HepG2 (cell line): Measurements from ENCODE around the gene GRM7.

Source experiments
- BRCA1 ChIP-seq: sonication (generic); formaldehyde crosslinking; IDR thresholded peaks from 2 replicates; pipeline ENCODE4 v1.4.0; 2020; ENCODE audit warnings: missing genetic modification reagents
- CTCF ChIP-seq: sonication (generic); formaldehyde crosslinking; IDR thresholded peaks from 2 replicates; pipeline ENCODE4 v1.5.0; 2020; ENCODE audit warnings: mild to moderate bottlenecking, missing genetic modification reagents, moderate library complexity
- NR2C2 ChIP-seq: sonication (generic); formaldehyde crosslinking; IDR thresholded peaks from 2 replicates; pipeline ENCODE4 v1.4.0; 2020; ENCODE audit warnings: missing genetic modification reagents, mild to moderate bottlenecking, moderate library complexity, borderline replicate concordance
- POLR2A ChIP-seq, 2 experiments: IDR thresholded peaks; 2 replicates each; pipeline ENCODE4 v1.6.1; 2011; ENCODE audit warnings: low read depth in 2 of 2, low read length in 2 of 2, mild to moderate bottlenecking in 1 of 2, moderate library complexity in 1 of 2; ENCODE audit not compliant: insufficient read depth in 1 of 2
- RBFOX2 ChIP-seq: fragments of 200-400 bp; formaldehyde crosslinking; IDR thresholded peaks from 2 replicates; pipeline ENCODE4 v1.6.1; 2017; ENCODE audit warnings: low read depth, mild to moderate bottlenecking, low read length
- RBM22 ChIP-seq: fragments of 200-400 bp; formaldehyde crosslinking; optimal IDR thresholded peaks from 2 replicates; pipeline ENCODE3; 2017; ENCODE audit warnings: mild to moderate bottlenecking, low read length, moderate library complexity

GRCh38 chr3:7333125-7333524 lies 472.2 kb downstream of the GRM7 start:
- no peak for TF ChIP-seq NR2C2 (CRISPR knock-in tag)
- no peak for TF ChIP-seq CTCF (CRISPR knock-in tag)
- TF ChIP-seq POLR2A (IDR thresholded peaks at IDR 0.05; ENCODE audit: insufficient read depth in 1 of 2, low read depth in 2 of 2, low read length in 2 of 2): no peak
- TF ChIP-seq RBFOX2: no peak
- no peak for TF ChIP-seq RBM22
- TF ChIP-seq BRCA1: no peak
